Measurements from ENCODE around the gene RFX8. TPM values are rescaled to one million over a fixed set of nuclear protein-coding genes. Genes with fewer than 3 reads are reported as not detected.

Gene RFX8
- total and polyA plus RNA-seq, 10 of the 15 experiments (the other 5 are each of a cell fraction or from before 2014, with no cell fraction given), result 0.19 TPM; not detected in 9

GRCh38 chr2:101469863-101470262 lies 5.0 kb downstream of the RFX8 start (continued):
- no peak for TF ChIP-seq ZBTB11 (CRISPR knock-in tag; IDR thresholded peaks at IDR 0.05)
- TF ChIP-seq ASH2L (IDR thresholded peaks at IDR 0.05; ENCODE audit: borderline replicate concordance, low read depth), result no peak
- TF ChIP-seq SP1 (IDR thresholded peaks at IDR 0.05; ENCODE audit: low read depth, low read length), result no peak
- no peak for TF ChIP-seq CTCF (IDR thresholded peaks at IDR 0.05 in 2 of 3, conservative IDR thresholded peaks at IDR 0.05 in 1 of 3; ENCODE audit: control insufficient read depth in 2 of 3, extremely low read depth in 1 of 3, insufficient read depth in 1 of 3, low read depth in 3 of 3, low read length in 3 of 3)
- no peak for TF ChIP-seq EGR1 (IDR thresholded peaks at IDR 0.05; ENCODE audit: borderline replicate concordance in 1 of 2, low read depth in 2 of 2, low read length in 2 of 2)
- TF ChIP-seq JUNB (IDR thresholded peaks at IDR 0.05), result no peak
- no peak for TF ChIP-seq POLR2A (IDR thresholded peaks at IDR 0.05; ENCODE audit: low read depth, low read length)

DNA sequence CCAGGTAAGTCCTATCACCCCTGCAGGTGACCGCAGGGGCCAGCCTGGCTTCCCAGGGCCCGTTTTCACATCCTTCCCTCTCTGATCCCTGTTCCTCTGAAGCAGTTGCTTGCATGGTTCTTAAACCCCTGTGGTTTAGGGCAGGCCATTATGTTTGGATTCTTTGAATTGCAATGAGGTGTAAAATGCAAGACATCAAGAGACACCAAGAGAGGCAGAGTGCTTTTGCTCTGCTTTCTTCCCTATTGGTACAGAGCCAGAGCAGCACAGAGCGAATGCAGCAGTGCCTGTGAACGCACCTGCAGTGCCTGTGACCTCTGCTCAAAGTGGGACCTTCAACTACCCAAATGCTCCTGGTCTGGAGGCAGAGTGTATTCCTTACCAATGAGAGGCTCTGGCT lies 7.6 kb downstream of the RFX8 start:
- H3K4me3 ChIP-seq, result no peak overlapping the region
- WGBS (ENCODE audit: insufficient coverage, insufficient replicate concordance, low lambda C conversion rate, missing lambda C conversion rate), result 20% methylated on average over 4 of the region's 4 CpGs
- H2AFZ ChIP-seq (ENCODE audit: control insufficient read depth, low read depth, low read length), result no peak overlapping the region
- FAIRE-seq (no peak), ATAC-seq (no peak), DNase-seq (ENCODE audit: low read depth, low spot score) (no peak)
- no peaks in the 10 kb centered on the region for H3K36me3 ChIP-seq (ENCODE audit: control insufficient read depth in 2 of 2, insufficient read depth in 2 of 2, low read length in 1 of 2)
- no peak overlapping the region for H3K4me2 ChIP-seq (ENCODE audit: control insufficient read depth, insufficient read depth)
- no peak overlapping the region for H3K27ac ChIP-seq (ENCODE audit: control insufficient read depth, insufficient read depth)
- no peaks in the 10 kb centered on the region for H3K4me1 ChIP-seq (ENCODE audit: control insufficient read depth, insufficient read depth, low read length)
- H4K20me1 ChIP-seq (ENCODE audit: control insufficient read depth, insufficient read depth), result no peaks in the 10 kb centered on the region
- no peaks in the 10 kb centered on the region for H3K9me3 ChIP-seq (replicated peaks; ENCODE audit: control insufficient read depth, insufficient read depth, low read length)
- ChIA-PET CTCF (no interaction called here), RAD21 (ENCODE audit: unreplicated experiment) (no interaction called here), SMC1A (ENCODE audit: uncharacterized antibody, unreplicated experiment) (no interaction called here), POLR2A (no interaction called here)
- H3K79me2 ChIP-seq (ENCODE audit: control insufficient read depth, insufficient read depth, low read length), result no peaks in the 10 kb centered on the region
- H3K9ac ChIP-seq (ENCODE audit: control insufficient read depth, insufficient read depth, low read length), result no peak overlapping the region
- BruUV-seq (replicated peaks), result no TSS peak
- intact Hi-C loops (cut with micrococcal nuclease; ENCODE audit: unreplicated experiment) (no loop called here), in situ Hi-C loops (cut with MboI) (no loop called here)
- no peaks in the 10 kb centered on the region for H3K27me3 ChIP-seq (replicated peaks in 1 of 2; ENCODE audit: control insufficient read depth in 2 of 2, insufficient read depth in 2 of 2, low read length in 1 of 2)
- TF ChIP-seq ZSCAN29 (IDR thresholded peaks at IDR 0.05), result no peak
- TF ChIP-seq RFX5 (IDR thresholded peaks at IDR 0.05; ENCODE audit: low read depth, low read length), result no peak
- TF ChIP-seq IKZF2 (IDR thresholded peaks at IDR 0.05), result no peak
- no peak for TF ChIP-seq TCF7 (IDR thresholded peaks at IDR 0.05; ENCODE audit: borderline replicate concordance)
- no peak for TF ChIP-seq SP1 (IDR thresholded peaks at IDR 0.05; ENCODE audit: low read depth, low read length)
- TF ChIP-seq SMC3 (IDR thresholded peaks at IDR 0.05; ENCODE audit: borderline replicate concordance, low read length), result no peak
- no peak for TF ChIP-seq SREBF2 (IDR thresholded peaks at IDR 0.05; ENCODE audit: low read length)
- no peak for TF ChIP-seq SIX5 (IDR thresholded peaks at IDR 0.05; ENCODE audit: low read depth, low read length, severe bottlenecking)
- TF ChIP-seq FOXM1 (IDR thresholded peaks at IDR 0.05; ENCODE audit: low read depth, low read length), result no peak
- no peak for TF ChIP-seq NR2F1 (conservative IDR thresholded peaks at IDR 0.05)
- TF ChIP-seq MYC (IDR thresholded peaks at IDR 0.05; ENCODE audit: insufficient read depth, insufficient read length, insufficient replicate concordance, low read length, severe bottlenecking), result no peak
- TF ChIP-seq MTA2 (IDR thresholded peaks at IDR 0.05; ENCODE audit: low read depth), result no peak
- TF ChIP-seq CREM (IDR thresholded peaks at IDR 0.05; ENCODE audit: low read depth), result no peak
- no peak for TF ChIP-seq YY1 (IDR thresholded peaks at IDR 0.05; ENCODE audit: low read depth, low read length)
- TF ChIP-seq PAX8 (IDR thresholded peaks at IDR 0.05), result no peak

Measured in GM12878 (cell line).